Loucy (cell line): ENCODE results near the gene DLL3.

Experiments
- H2AFZ ChIP-seq: fragments of 200-600 bp; sonication (generic); 2 replicates; pipeline ENCODE4 v1.6.0; 2016; ENCODE audit warnings: antibody characterized with exemption, mild to moderate bottlenecking, low read length, moderate library complexity
- H3F3A ChIP-seq: fragments of 200-600 bp; 2 replicates; pipeline ENCODE4 v1.6.0; 2016; ENCODE audit warnings: antibody characterized with exemption, low read depth, mild to moderate bottlenecking
- H3K27me3 ChIP-seq: fragments of 200-600 bp; sonication (generic); 2 replicates; pipeline ENCODE4 v1.6.1; 2014; ENCODE audit warnings: low read length, mild to moderate bottlenecking; ENCODE audit not compliant: insufficient read depth, poor library complexity, severe bottlenecking
- H3K36me3 ChIP-seq: fragments of 200-600 bp; sonication (generic); 2 replicates; pipeline ENCODE4 v1.6.1; 2016; ENCODE audit warnings: low read length; ENCODE audit not compliant: insufficient read depth
- H3K4me1 ChIP-seq: fragments of 200-600 bp; sonication (generic); 2 replicates; pipeline ENCODE4 v1.5.1; 2014; ENCODE audit warnings: low read length, mild to moderate bottlenecking; ENCODE audit not compliant: insufficient read depth, poor library complexity, severe bottlenecking
- H3K4me2 ChIP-seq: fragments of 200-600 bp; sonication (generic); 2 replicates; pipeline ENCODE4 v1.6.0; 2014; ENCODE audit warnings: antibody characterized with exemption, low read length, low read depth, mild to moderate bottlenecking; ENCODE audit not compliant: poor library complexity, severe bottlenecking
- H3K4me3 ChIP-seq: fragments of 200-600 bp; sonication (generic); 2 replicates; pipeline ENCODE4 v1.5.1; 2014; ENCODE audit warnings: low read length, mild to moderate bottlenecking, mixed read lengths; ENCODE audit not compliant: poor library complexity, severe bottlenecking
- H3K79me2 ChIP-seq: fragments of 200-600 bp; sonication (generic); 2 replicates; pipeline ENCODE4 v1.6.1; 2014; ENCODE audit warnings: low read length; ENCODE audit not compliant: insufficient read depth
- H3K9ac ChIP-seq: fragments of 200-600 bp; sonication (generic); 2 replicates; pipeline ENCODE4 v1.6.0; 2014; ENCODE audit warnings: mild to moderate bottlenecking, low read depth, low read length, moderate library complexity; ENCODE audit not compliant: poor library complexity, severe bottlenecking
- H3K9me2 ChIP-seq: fragments of 200-600 bp; sonication (generic); replicated peaks from 2 replicates; pipeline ENCODE4 v1.6.1; 2016; ENCODE audit warnings: low read depth, low read length, mixed read lengths
- H3K9me3 ChIP-seq: fragments of 200-600 bp; sonication (generic); 2 replicates; pipeline ENCODE4 v1.6.1; 2014; ENCODE audit warnings: mild to moderate bottlenecking, antibody characterized with exemption, low read length, low read depth; ENCODE audit not compliant: insufficient read depth
- H4K20me1 ChIP-seq: fragments of 200-600 bp; sonication (generic); 2 replicates; pipeline ENCODE4 v1.6.0; 2014; ENCODE audit warnings: antibody characterized with exemption, low read length, mild to moderate bottlenecking; ENCODE audit not compliant: insufficient read depth, poor library complexity, severe bottlenecking
- CTCF ChIP-seq: fragments of 200-600 bp; sonication (generic); conservative IDR thresholded peaks from 2 replicates; pipeline ENCODE4 v1.5.1; 2014; ENCODE audit warnings: mild to moderate bottlenecking, antibody characterized with exemption, low read length
- EZH2phosphoT487 ChIP-seq: fragments of 200-600 bp; IDR thresholded peaks from 2 replicates; pipeline ENCODE4 v1.6.1; 2018; ENCODE audit warnings: antibody characterized with exemption, mild to moderate bottlenecking, moderate library complexity, borderline replicate concordance

DLL3 gene

GRCh38 chr19:39497701-39497995 lies 1.1 kb upstream of the DLL3 start:
- no peaks in the 10 kb centered on the region for H3K27me3 ChIP-seq
- TF ChIP-seq CTCF = no peak
- no peak for TF ChIP-seq EZH2phosphoT487
- peak overlapping the region; percentile 75 for H3K4me3 ChIP-seq
- H3K79me2 ChIP-seq = no peaks in the 10 kb centered on the region
- H3K4me1 ChIP-seq = peaks cover 7% of the 10 kb centered on the region
- H4K20me1 ChIP-seq = no peaks in the 10 kb centered on the region
- H3K9me3 ChIP-seq = no peaks in the 10 kb centered on the region
- no peaks in the 10 kb centered on the region for H3K36me3 ChIP-seq
- peak overlapping the region; percentile 93 for H2AFZ ChIP-seq
- peak overlapping the region; percentile 77 for H3K9ac ChIP-seq
- peak overlapping the region; percentile 86 for H3K4me2 ChIP-seq
- H3K9me2 ChIP-seq = no peaks in the 10 kb centered on the region
- H3F3A ChIP-seq = no peaks in the 10 kb centered on the region

- peak; percentile 53 for TF ChIP-seq CTCF
- no peak for TF ChIP-seq EZH2phosphoT487
- Histone ChIP-seq H3K9ac (peak overlapping the region; percentile 77), H3K4me3 (peak overlapping the region; percentile 75), H3K4me2 (peak overlapping the region; percentile 86), H3K9me3 (no peaks in the 10 kb centered on the region), H2AFZ (peak overlapping the region; percentile 93), H3K36me3 (no peaks in the 10 kb centered on the region), H3K79me2 (no peaks in the 10 kb centered on the region), H3F3A (no peaks in the 10 kb centered on the region), H3K4me1 (peaks cover 7% of the 10 kb centered on the region), H3K27me3 (no peaks in the 10 kb centered on the region), H4K20me1 (no peaks in the 10 kb centered on the region), H3K9me2 (no peaks in the 10 kb centered on the region)
Observed at GRCh38 chr19:39497996-39498797, 550 bp upstream of the DLL3 start.

- Histone ChIP-seq H3F3A (no peaks in the 10 kb centered on the region), H3K9me3 (no peaks in the 10 kb centered on the region), H3K36me3 (no peaks in the 10 kb centered on the region), H3K4me1 (peaks cover 7% of the 10 kb centered on the region), H3K27me3 (no peaks in the 10 kb centered on the region), H3K9ac (no peak overlapping the region), H3K9me2 (no peaks in the 10 kb centered on the region), H4K20me1 (no peaks in the 10 kb centered on the region), H2AFZ (no peak overlapping the region), H3K4me3 (no peak overlapping the region), H3K4me2 (no peak overlapping the region), H3K79me2 (no peaks in the 10 kb centered on the region)
- TF ChIP-seq CTCF = no peak
- no peak for TF ChIP-seq EZH2phosphoT487
Observed at GRCh38 chr19:39499932-39500331, 1.2 kb downstream of the DLL3 start.
